K562 (cell line): Measurements from ENCODE around the gene DKKL1. TPM values are rescaled to one million over a fixed set of nuclear protein-coding genes. Genes with fewer than 3 reads are reported as not detected.

Source experiments
- ATF3 ChIP-seq, 2 experiments: fragments of 450-650 bp in 1 of 2; sonication (generic) in 1 of 2; formaldehyde crosslinking in 1 of 2; IDR thresholded peaks in 1 of 2; conservative IDR thresholded peaks in 1 of 2; 2 replicates each; pipeline versions ENCODE4 v1.6.1 to v1.8.1; 2016 to 2023; ENCODE audit warnings: mild to moderate bottlenecking in 2 of 2, moderate library complexity in 2 of 2, inconsistent platforms in 1 of 2, missing genetic modification reagents in 1 of 2
- BHLHE40 ChIP-seq: IDR thresholded peaks from 2 replicates; pipeline ENCODE4 v1.6.1; 2011; ENCODE audit warnings: low read length, improper control_type of control experiment
- CHD2 ChIP-seq: IDR thresholded peaks from 2 replicates; pipeline ENCODE4 v1.6.1; 2011; ENCODE audit warnings: low read depth, low read length
- DIDO1 ChIP-seq: fragments of 450-650 bp; IDR thresholded peaks from 2 replicates; pipeline ENCODE4 v1.6.1; 2016; ENCODE audit warnings: low read depth, missing biosample characterization, missing genetic modification characterization
- E4F1 ChIP-seq: fragments of 250-450 bp; sonication (Bioruptor Pico); IDR thresholded peaks from 2 replicates; pipeline ENCODE4 v1.5.0; 2021; ENCODE audit warnings: mild to moderate bottlenecking, borderline replicate concordance
- ELF2 ChIP-seq: fragments of 250-450 bp; sonication (Bioruptor Pico); IDR thresholded peaks from 2 replicates; pipeline ENCODE4 v1.5.0; 2021; ENCODE audit warnings: mild to moderate bottlenecking
- GTF3C2 ChIP-seq: IDR thresholded peaks from 3 replicates; pipeline ENCODE4 v1.6.1; 2011; ENCODE audit warnings: borderline replicate concordance, mild to moderate bottlenecking, moderate library complexity; ENCODE audit not compliant: insufficient read length; ENCODE audit errors: extremely low read depth
- MYNN ChIP-seq, 2 experiments: sonication (generic); formaldehyde crosslinking in 1 of 2; IDR thresholded peaks; 2 replicates each; pipeline versions ENCODE4 v1.5.0 to v1.6.1; 2016 to 2020; ENCODE audit warnings: antibody characterized with exemption in 1 of 2, missing genetic modification reagents in 1 of 2
- POLR3A ChIP-seq: IDR thresholded peaks from 2 replicates; pipeline ENCODE4 v1.6.1; 2011; ENCODE audit warnings: borderline replicate concordance, mild to moderate bottlenecking, moderate library complexity; ENCODE audit not compliant: insufficient read length, insufficient read depth; ENCODE audit errors: extremely low read depth
- THAP12 ChIP-seq: fragments of 250-450 bp; sonication (Bioruptor Pico); IDR thresholded peaks from 2 replicates; pipeline ENCODE4 v1.9.0; 2021; ENCODE audit warnings: mild to moderate bottlenecking, inconsistent platforms
- ZBTB2 ChIP-seq: fragments of 450-650 bp; IDR thresholded peaks from 2 replicates; pipeline ENCODE4 v1.6.1; 2016; ENCODE audit warnings: antibody characterized with exemption
- ZC3H11A ChIP-seq: IDR thresholded peaks from 2 replicates; pipeline ENCODE4 v1.6.1; 2012; ENCODE audit warnings: low read depth, low read length, improper control_type of control experiment
- ZNF347 ChIP-seq: fragments of 450-650 bp; formaldehyde crosslinking; IDR thresholded peaks from 2 replicates; pipeline ENCODE4 v1.4.0; 2020; ENCODE audit warnings: low read depth, mild to moderate bottlenecking, moderate library complexity
- polyA plus RNA-seq, 8 experiments: library from polyadenylated mRNA; depleted of rRNA in 4 of 8; stranded (reverse) in 5 of 8; unstranded in 3 of 8; fragments of >200 nt; fragmentation: Nextera tagmentation in 2 of 8; fragmentation: Illumina TruSeq in 1 of 8; extraction: Ambion mirVana in 2 of 8; extraction: Trizol in 1 of 8; gene quantifications; 2 replicates each; pipeline versions ENCODE4 v1.2.1 to v1.2.3, GENCODE V29; 2011 to 2014; ENCODE audit warnings: inconsistent platforms in 1 of 8, missing spikeins in 1 of 8
- total RNA-seq, 7 experiments: library from RNA; depleted of rRNA in 6 of 7; stranded (reverse); fragments of >200 nt in 6 of 7; fragmentation: Illumina TruSeq in 2 of 7; extraction: Trizol in 2 of 7; gene quantifications; 2 replicates each; pipeline versions ENCODE4 v1.2.1 to v1.2.3, GENCODE V29; 2011 to 2021; ENCODE audit warnings: low replicate concordance in 1 of 7
- TF ChIP-seq, protein P1 (sequence below): fragments of 450-650 bp; formaldehyde crosslinking; IDR thresholded peaks from 2 replicates; pipeline ENCODE4 v1.4.0; 2020; ENCODE audit warnings: mild to moderate bottlenecking, moderate library complexity

Gene DKKL1
- total and polyA plus RNA-seq, 9 of the 15 experiments (the other 6 are each of a cell fraction or from before 2014, with no cell fraction given): 0.15 to 1.7 (median 0.52) TPM

- no peak for TF ChIP-seq THAP12
- no peak for TF ChIP-seq CHD2
- TF ChIP-seq GTF3C2: no peak
- TF ChIP-seq, protein P1, sequence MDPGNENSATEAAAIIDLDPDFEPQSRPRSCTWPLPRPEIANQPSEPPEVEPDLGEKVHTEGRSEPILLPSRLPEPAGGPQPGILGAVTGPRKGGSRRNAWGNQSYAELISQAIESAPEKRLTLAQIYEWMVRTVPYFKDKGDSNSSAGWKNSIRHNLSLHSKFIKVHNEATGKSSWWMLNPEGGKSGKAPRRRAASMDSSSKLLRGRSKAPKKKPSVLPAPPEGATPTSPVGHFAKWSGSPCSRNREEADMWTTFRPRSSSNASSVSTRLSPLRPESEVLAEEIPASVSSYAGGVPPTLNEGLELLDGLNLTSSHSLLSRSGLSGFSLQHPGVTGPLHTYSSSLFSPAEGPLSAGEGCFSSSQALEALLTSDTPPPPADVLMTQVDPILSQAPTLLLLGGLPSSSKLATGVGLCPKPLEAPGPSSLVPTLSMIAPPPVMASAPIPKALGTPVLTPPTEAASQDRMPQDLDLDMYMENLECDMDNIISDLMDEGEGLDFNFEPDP (CRISPR knock-in tag): no peak
- TF ChIP-seq ZBTB2: peak; percentile 51; the same call in 1 of the 2 replicates
- TF ChIP-seq ELF2: no peak
- TF ChIP-seq ZNF347 (CRISPR knock-in tag): no peak
- no peak for TF ChIP-seq DIDO1 (tag)
- TF ChIP-seq ZC3H11A: no peak
- no peak for TF ChIP-seq ATF3 (IDR thresholded peaks at IDR 0.05)
- TF ChIP-seq ATF3 (CRISPR knock-in tag; conservative IDR thresholded peaks at IDR 0.05): no peak
- TF ChIP-seq POLR3A: no peak
- TF ChIP-seq MYNN (IDR thresholded peaks at IDR 0.05): no peak
- no peak for TF ChIP-seq MYNN (CRISPR knock-in tag; IDR thresholded peaks at IDR 0.05)
- TF ChIP-seq BHLHE40: no peak; the same call in 1 of the 2 replicates
- no peak for TF ChIP-seq E4F1 (CRISPR knock-in tag)
These were observed 58.9 kb downstream of the DKKL1 start (continued) for GRCh38 chr19:49422407-49423070.
